GM21526 (cell line): ENCODE data around the gene MOV10.
"Not testable (repeated sequence)": the region's sequence is repeated elsewhere in the genome, so short reads cannot be mapped to it uniquely, and the experiment has no call there.

Experiments used
- ATAC-seq: cut with Tn5 transposase; IDR thresholded peaks from one replicate; pipeline ENCODE4 v1.9.1; 2021; ENCODE audit warnings: moderate library complexity; ENCODE audit not compliant: unreplicated experiment, low FRiP score

MOV10 gene

GRCh38 chr1:112674440-112674985, at the start of gene MOV10:
TSS of gene MOV10 (plus strand) at chr1:112674659. CDS start at chr1:112674913, 254 bp downstream.
- ATAC-seq, result peak; percentile 51

DNA sequence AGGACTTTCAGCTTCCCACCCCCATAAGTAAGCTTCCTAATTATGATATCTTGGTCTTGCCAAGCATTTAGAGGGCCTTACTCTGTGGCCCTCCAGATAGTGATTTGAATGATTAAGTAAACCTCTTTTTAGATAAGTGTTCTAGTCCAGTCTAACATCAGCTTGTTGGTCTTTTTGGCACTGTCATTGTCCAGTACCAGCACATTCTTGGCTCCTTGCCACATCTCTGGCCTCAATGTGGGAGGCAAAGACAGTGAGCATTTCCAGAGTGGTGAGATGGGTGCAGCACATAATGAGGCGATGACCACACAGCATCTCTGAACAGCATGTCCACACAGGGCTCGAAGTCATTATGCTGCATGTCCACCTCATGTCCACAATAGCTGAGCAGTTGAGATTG, 48.8 kb upstream of the MOV10 start:
- ATAC-seq, result no peak

GRCh38 chr1:112626193-112626592, 48.3 kb upstream of the MOV10 start:
- no peak for ATAC-seq

DNA sequence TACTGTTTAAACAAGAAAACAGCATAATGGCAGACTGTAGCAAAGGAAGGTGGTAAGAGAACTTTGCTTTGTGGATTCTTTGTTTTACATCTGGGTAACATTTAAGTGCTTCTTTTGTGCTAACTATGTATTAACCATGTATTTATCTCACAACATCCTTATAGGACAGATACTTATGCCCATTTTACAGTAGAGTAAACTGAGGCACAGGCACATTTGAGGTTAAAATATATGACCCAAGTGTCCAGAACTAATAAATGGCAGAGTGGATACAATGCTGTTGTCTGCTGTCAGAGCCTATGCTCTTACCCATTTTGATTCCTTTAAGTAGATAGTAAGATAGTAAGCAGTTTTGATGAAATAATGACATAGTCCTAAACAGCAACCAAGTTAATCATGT, 47.6 kb upstream of the MOV10 start:
- no peak for ATAC-seq

- no peak for ATAC-seq
These were observed 45.9 kb upstream of the MOV10 start for GRCh38 chr1:112628516-112628915.

GRCh38 chr1:112629256-112629655, 45.2 kb upstream of the MOV10 start:
- ATAC-seq, result no peak

GRCh38 chr1:112633628-112634027, 40.8 kb upstream of the MOV10 start:
- ATAC-seq, result no peak

- no peak for ATAC-seq
These were observed 40.1 kb upstream of the MOV10 start for GRCh38 chr1:112634367-112634766.

DNA sequence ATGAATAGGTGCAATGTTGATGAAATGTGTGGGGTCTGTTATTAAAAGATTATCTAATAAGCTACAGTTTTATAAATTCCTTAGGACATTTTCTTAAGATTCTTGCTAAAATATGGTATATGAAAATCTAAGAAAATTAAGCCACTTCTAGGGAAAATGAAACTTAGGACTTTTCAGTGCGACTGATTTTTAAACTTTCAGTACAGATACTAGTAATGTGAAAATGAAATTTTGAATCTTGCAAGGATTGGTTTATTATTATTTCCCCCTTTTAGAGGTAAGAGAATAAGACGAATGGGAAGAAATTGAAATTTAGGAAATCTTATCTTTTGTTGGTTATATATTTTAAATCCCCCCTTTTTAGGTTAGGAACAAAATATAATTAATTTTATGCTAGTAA, 38.4 kb upstream of the MOV10 start:
- no peak for ATAC-seq

- ATAC-seq, result no peak
These were observed 37.7 kb upstream of the MOV10 start for GRCh38 chr1:112636597-112637253.

DNA sequence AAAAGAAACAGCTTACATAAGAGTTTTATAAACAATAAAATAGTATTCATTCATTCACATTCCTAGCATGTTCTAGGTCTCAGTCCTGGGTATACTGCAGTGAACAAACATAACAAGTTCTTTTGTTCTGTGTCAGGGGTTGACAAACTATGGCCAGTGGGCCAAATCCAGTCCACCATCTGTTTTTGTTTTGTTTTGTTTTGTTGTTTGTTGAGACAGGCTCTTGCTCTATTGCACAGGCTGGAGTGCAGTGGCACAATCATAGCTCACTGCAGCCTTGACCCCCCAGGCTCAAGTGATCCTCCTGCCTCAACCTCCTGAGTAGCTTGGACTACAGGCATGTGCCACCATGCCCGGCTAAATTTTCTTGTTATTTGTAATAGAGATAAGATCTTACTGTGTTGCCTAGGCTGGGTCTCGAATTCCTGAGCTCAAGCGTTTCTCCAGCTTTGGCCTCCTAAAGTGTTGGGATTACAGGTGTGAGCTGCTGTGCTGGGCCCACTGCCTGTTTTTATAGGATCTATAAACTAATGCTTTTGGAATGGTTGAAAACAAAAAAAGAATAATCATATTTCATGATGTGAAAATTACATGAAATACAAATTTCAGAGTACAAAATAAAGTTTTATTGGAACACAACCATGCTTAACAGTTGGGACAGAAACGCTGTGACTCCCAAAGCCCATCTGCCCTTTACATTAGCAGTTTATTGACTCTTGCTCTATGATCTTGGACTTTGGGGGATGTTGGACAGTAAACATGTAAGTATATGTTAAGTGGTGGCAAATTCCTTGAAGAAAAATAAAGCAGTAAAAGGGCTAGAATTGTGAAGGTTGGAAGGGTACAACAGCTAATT, 37.0 kb upstream of the MOV10 start:
- ATAC-seq, result no peak

GRCh38 chr1:112638110-112638428, 36.4 kb upstream of the MOV10 start:
- no peak for ATAC-seq

DNA sequence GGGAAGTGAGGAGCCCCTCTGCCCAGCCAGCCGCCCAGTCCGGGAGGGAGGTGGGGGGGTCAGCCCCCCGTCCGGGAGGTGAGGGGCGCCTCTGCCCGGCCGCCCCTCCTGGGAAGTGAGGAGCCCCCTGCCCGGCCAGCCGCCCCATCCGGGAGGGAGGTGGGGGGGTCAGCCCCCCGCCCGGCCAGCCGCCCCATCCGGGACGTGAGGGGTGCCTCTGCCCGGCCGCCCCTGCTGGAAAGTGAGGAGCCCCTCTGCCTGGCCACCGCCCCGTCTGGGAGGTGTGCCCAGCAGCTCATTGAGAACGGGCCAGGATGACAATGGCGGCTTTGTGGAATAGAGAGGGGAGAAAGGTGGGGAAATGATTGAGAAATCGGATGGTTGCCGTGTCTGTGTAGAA, 34.0 kb upstream of the MOV10 start:
- not testable (repeated sequence) for ATAC-seq

GRCh38 chr1:112643080-112643479, 31.4 kb upstream of the MOV10 start:
- ATAC-seq, result no peak

DNA sequence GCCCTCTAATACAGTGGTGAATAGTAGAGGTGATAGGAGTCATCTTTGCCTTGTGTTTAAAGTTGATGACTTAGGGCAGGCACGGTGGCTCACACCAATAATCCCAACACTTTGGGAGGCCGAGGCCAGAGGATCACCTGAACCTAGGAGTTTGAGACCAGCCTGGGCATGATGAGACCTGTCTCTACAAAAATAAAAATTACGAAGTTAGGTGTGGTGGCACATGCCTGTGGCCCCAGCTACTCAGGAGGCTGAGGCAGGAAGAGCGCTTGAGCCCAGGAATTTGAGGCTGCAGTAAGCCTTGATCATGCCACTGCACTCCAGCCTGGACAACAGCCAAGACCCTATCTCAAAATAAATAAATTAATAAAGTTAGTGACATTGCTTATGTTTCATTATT, 28.2 kb upstream of the MOV10 start:
- no peak for ATAC-seq

DNA sequence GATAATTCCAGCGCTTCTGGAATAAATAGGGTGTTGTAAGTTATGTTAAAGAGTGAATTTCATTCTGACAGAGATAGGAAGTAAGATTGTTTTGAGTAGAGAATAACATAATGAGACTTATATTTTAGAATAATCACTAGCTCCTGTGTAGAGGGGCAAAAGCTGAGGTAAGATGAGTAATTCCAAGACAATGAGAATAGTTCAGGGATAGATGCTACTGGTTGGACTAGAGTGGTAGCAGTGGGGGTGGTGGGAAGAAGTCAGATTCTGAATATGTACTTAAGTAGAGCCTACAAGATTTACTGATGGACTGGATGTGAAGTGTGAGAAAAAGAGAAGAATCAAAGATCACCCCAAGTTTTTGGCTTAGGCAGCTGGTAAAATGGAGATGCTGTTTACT, 23.3 kb upstream of the MOV10 start:
- ATAC-seq, result no peak

DNA sequence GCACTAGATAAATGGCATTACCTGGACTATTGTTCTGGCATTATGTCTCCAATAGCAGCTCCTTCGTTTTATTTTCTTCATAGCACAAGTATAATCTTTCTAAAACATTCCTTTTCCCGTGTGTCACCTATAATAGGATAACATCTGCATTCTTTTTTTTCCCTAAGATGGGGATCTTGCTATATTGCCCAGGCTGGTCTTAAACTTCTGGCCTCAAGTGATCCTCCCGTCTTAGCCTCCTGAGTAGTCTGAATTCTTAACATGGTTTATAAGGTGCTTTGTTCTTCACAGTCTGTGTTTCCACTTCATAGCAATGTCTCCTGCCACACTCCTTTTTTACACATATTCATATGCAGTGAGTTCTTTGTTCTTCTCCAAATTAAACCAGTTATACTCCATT, 8.6 kb upstream of the MOV10 start:
- ATAC-seq, result no peak

- no peak for ATAC-seq
These were observed 7.5 kb upstream of the MOV10 start for GRCh38 chr1:112666946-112667345.

DNA sequence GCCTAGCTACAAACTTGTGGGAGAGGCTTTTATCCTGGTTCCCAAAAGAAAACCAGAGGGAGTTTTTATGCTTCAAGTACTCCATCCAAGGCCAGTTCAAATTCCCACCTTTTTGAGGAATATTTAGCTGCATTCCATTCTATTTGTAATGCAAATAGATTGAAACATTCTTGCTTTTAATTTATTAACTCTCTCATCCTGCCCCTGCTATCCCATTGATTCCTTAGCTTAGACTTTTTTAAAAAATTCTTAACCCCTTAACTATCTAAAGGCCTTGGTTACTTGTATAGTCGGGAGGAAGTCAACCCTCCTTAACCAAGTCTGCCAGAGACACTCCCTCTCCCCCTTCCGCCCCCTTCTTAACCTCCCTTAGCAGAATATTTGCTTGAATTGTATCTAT, 2.5 kb upstream of the MOV10 start:
- no peak for ATAC-seq

DNA sequence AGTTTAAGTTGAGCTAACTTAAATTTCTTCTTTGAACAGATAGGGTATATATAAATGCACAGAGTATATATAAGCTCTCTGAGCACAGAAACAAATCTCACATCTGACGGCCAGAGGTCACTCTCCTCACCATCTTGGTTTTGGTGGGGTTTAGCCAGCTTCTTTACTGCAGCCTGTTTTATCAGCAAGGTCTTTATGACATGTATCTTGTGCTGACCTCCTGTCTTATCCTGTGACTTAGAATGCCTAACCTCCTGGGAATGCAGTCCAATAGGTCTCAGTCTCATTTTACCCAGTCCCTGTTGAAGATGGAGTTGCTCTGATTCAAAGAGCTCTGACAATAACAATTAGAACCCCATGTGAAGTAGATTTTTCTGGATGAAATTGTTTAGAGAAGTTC, 1.6 kb upstream of the MOV10 start:
- ATAC-seq, result no peak

- ATAC-seq, result no peak
These were observed 643 bp upstream of the MOV10 start for GRCh38 chr1:112673592-112674439.
